ENCODE measurements around the gene MRPL20.
"Not testable (repeated sequence)": the region's sequence is repeated elsewhere in the genome, so short reads cannot be mapped to it uniquely, and the experiment has no call there.

The MRPL20 gene

DNA sequence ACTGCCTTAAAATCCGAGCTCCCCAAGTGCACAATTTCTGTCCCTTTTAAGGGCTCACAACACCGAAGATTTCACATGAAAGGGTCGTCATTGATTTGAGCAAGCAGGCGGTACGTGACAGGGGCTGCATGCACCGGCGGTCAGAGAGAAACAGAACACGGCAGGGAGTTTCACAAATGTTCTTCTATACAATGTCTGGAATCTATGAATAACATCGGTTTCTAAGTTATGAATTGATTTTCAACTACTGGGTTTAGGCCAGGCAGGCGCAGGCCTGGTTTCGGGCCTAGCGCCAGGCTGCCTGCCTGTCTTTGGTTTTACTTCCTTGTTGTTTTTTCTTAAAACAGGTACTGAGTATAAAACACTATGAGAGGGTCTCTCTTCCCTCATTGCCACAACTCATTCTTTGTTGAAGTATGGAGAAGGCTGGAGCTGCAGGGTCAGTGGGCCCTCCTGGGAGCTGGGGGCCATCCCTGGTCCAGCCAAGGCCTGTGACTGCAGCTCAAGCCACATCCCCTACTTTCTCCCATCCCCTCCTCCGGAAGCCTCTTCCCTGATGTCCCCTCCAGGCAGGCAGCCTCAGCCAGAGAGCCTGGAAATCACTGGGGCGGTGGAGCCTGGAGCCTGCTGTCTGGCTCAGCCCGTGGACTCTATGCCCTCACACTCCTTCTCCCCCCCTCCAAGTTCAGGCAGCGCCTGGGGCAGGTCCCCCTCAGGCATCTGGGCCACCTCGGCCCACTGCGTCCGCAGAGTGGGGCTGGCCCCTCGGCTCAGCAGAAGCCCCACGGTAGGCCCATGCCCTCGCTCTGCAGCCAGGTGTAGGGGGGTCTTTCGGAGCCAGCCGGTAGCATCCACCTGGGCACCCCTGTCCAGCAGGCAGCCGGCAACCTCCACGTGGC, 11.6 kb upstream of the MRPL20 start:
- no peak for DNase-seq (ENCODE audit: low read depth, low spot score)
- TF ChIP-seq YY1 (IDR thresholded peaks at IDR 0.05; ENCODE audit: insufficient read depth, insufficient read length) (no peak), ZNF274 (IDR thresholded peaks at IDR 0.05; ENCODE audit: low read depth, low read length) (no peak), SUZ12 (IDR thresholded peaks at IDR 0.05; ENCODE audit: extremely low read depth, insufficient read depth, insufficient read length) (no peak)
- Histone ChIP-seq H3K9ac (ENCODE audit: insufficient read length, low read depth) (peak overlapping the region; percentile 72), H3K4me3 (ENCODE audit: insufficient read length, low read depth) (no peak overlapping the region), H3K27me3 (ENCODE audit: insufficient read depth, insufficient read length) (no peaks in the 10 kb centered on the region), H3K9me3 (ENCODE audit: insufficient read depth, low read length) (no peaks in the 10 kb centered on the region), H3K36me3 (ENCODE audit: insufficient read depth, insufficient read length, low read length) (no peaks in the 10 kb centered on the region), H3K4me1 (ENCODE audit: insufficient read depth, insufficient read length) (peaks cover 21% of the 10 kb centered on the region)

DNA sequence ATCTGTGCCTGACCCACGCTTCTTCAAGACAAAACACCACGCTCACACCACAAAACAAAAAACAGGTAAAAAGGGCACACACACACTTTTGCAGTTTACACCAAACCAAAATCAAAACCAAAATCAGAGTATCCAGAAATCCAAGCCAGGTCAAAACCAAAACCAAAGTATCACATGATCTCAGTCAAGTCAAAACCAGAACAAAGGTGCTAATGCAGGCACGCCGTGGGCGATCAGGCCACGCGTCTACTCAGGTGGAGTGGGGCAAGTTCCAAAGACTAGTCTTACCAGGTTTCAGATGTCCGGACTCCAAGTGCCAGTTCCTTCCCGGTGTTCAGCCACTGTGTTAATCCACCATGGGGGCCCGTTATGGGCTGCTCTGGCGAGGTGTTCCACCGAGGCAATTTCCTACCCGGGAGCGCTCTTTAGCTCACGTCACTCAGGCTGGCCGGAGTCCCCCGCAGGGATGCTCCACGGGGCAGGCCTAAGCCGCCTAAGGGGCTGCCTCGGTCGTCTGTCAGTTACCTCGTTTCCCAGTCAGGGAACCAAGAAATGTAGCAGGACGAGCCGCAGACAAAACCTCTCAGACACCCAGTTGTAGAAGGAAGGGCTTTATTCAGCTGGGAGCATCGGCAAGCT, 10.9 kb upstream of the MRPL20 start:
- H3K4me1 ChIP-seq (ENCODE audit: insufficient read depth, insufficient read length) = peaks cover 21% of the 10 kb centered on the region
- H3K4me3 ChIP-seq (ENCODE audit: insufficient read length, low read depth); DNase-seq (ENCODE audit: low read depth, low spot score); H3K27me3 ChIP-seq (ENCODE audit: insufficient read depth, insufficient read length); H3K9ac ChIP-seq (ENCODE audit: insufficient read length, low read depth); H3K36me3 ChIP-seq (ENCODE audit: insufficient read depth, insufficient read length, low read length); H3K9me3 ChIP-seq (ENCODE audit: insufficient read depth, low read length): not testable (repeated sequence)

DNA sequence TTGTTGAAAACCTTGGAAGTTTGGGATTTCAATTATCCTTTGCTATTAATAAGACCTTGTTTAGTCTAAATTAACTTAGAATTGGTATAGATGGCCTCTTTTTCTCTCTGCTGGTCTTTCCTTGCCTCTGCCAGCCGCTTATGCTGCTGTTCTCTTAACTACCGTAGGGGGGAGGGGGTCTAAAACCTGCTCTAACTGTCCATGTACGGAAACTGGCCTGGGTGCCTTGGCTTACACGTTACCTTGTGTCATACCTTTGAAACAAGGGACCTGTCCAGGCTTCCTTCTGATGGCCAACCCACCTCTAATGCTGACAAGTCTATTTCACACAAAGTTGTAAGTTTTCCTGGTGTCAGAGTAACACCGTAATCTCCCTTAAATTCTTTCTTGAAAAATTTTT, 10.3 kb upstream of the MRPL20 start:
- not testable (repeated sequence) for H3K4me3 ChIP-seq (ENCODE audit: insufficient read length, low read depth); H3K27me3 ChIP-seq (ENCODE audit: insufficient read depth, insufficient read length); H3K9me3 ChIP-seq (ENCODE audit: insufficient read depth, low read length); H3K36me3 ChIP-seq (ENCODE audit: insufficient read depth, insufficient read length, low read length); H3K9ac ChIP-seq (ENCODE audit: insufficient read length, low read depth); DNase-seq (ENCODE audit: low read depth, low spot score)
- H3K4me1 ChIP-seq (ENCODE audit: insufficient read depth, insufficient read length) = peaks cover 21% of the 10 kb centered on the region

DNA sequence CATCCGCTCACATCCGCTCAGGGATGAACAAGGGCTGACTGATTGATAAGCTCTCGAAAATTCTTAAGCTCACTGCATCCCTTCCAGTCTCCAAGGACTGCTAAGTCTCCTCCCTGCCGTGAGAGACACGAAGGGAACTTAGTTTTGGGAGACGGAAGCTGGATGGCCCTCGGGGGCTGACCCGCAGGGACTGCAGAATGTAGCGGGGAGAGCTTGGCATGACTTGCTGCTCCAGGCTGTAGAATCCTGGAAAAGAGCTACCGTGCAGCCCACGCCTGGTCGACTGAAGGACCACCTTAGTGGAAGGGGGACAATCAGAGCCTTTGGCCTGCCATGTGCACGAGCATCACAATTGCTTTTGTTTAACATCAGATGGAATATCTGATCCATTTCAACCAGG, 8.7 kb upstream of the MRPL20 start:
- TF ChIP-seq ZNF274 (IDR thresholded peaks at IDR 0.05; ENCODE audit: low read depth, low read length) (no peak), YY1 (IDR thresholded peaks at IDR 0.05; ENCODE audit: insufficient read depth, insufficient read length) (no peak), SUZ12 (IDR thresholded peaks at IDR 0.05; ENCODE audit: extremely low read depth, insufficient read depth, insufficient read length) (no peak)
- H3K9ac ChIP-seq (ENCODE audit: insufficient read length, low read depth) = no peak overlapping the region
- H3K9me3 ChIP-seq (ENCODE audit: insufficient read depth, low read length) = peaks cover 20% of the 10 kb centered on the region; the same call in 1 of the 2 replicates
- peaks cover 2% of the 10 kb centered on the region for H3K36me3 ChIP-seq (ENCODE audit: insufficient read depth, insufficient read length, low read length)
- no peaks in the 10 kb centered on the region for H3K27me3 ChIP-seq (ENCODE audit: insufficient read depth, insufficient read length)
- no peak overlapping the region for H3K4me3 ChIP-seq (ENCODE audit: insufficient read length, low read depth)
- DNase-seq (ENCODE audit: low read depth, low spot score) = no peak
- H3K4me1 ChIP-seq (ENCODE audit: insufficient read depth, insufficient read length) = peaks cover 17% of the 10 kb centered on the region

DNA sequence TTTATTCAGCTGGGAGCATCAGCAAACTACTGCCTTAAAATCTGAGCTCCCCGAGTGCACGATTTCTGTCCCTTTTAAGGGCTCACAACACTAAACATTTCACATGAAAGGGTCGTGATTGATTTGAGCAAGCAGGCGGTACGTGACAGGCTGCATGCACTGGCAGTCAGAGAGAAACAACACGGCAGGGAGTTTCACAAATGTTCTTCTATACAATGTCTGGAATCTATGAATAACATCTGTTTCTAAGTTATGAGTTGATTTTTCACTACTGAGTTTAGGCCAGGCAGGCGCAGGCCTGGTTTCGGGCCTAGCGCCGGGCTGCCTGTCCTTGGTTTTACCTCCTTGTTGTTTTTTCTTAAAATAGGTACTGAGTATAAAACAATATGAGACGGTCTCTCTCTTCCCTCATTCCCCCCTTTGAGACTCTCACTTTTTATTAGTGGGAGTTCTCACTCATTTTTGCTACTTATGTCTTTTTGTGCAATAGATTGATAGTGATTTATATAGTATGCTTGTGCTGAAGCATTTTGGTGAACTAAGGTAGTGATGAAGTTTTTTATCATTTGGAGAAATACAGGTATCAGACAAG, 5.3 kb upstream of the MRPL20 start:
- H3K4me3 ChIP-seq (ENCODE audit: insufficient read length, low read depth); DNase-seq (ENCODE audit: low read depth, low spot score); H3K9ac ChIP-seq (ENCODE audit: insufficient read length, low read depth); H3K4me1 ChIP-seq (ENCODE audit: insufficient read depth, insufficient read length); H3K27me3 ChIP-seq (ENCODE audit: insufficient read depth, insufficient read length): not testable (repeated sequence)
- peaks cover 20% of the 10 kb centered on the region; the same call in 1 of the 2 replicates for H3K9me3 ChIP-seq (ENCODE audit: insufficient read depth, low read length)
- H3K36me3 ChIP-seq (ENCODE audit: insufficient read depth, insufficient read length, low read length) = peaks cover 11% of the 10 kb centered on the region

DNA sequence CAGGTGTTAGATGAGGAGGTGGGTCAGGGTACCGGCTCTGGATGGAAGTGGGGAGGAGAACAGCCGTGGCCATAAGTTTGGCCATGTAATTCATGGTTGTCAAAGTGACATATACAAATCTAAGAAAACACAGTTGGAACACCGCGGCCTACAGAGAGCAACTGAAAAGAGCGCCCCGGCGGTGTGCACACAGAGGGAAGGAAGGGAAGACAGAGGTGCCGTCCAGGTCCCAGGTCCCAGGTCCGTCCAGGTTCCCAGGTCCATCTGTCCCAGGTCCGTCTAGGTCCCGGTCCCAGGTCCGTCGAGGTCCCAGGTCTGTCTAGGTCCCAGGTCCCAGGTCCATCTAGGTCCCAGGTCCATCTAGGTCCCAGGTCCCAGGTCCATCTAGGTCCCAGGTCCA, 4.5 kb upstream of the MRPL20 start:
- Histone ChIP-seq H3K9ac (ENCODE audit: insufficient read length, low read depth) (no peak overlapping the region), H3K9me3 (ENCODE audit: insufficient read depth, low read length) (peaks cover 20% of the 10 kb centered on the region; the same call in 1 of the 2 replicates), H3K36me3 (ENCODE audit: insufficient read depth, insufficient read length, low read length) (peaks cover 13% of the 10 kb centered on the region), H3K4me3 (ENCODE audit: insufficient read length, low read depth) (no peak overlapping the region), H3K27me3 (ENCODE audit: insufficient read depth, insufficient read length) (no peaks in the 10 kb centered on the region), H3K4me1 (ENCODE audit: insufficient read depth, insufficient read length) (peaks cover 6% of the 10 kb centered on the region)
- no peak for DNase-seq (ENCODE audit: low read depth, low spot score)
- TF ChIP-seq SUZ12 (IDR thresholded peaks at IDR 0.05; ENCODE audit: extremely low read depth, insufficient read depth, insufficient read length) (no peak), YY1 (IDR thresholded peaks at IDR 0.05; ENCODE audit: insufficient read depth, insufficient read length) (no peak), ZNF274 (IDR thresholded peaks at IDR 0.05; ENCODE audit: low read depth, low read length) (no peak)

DNA sequence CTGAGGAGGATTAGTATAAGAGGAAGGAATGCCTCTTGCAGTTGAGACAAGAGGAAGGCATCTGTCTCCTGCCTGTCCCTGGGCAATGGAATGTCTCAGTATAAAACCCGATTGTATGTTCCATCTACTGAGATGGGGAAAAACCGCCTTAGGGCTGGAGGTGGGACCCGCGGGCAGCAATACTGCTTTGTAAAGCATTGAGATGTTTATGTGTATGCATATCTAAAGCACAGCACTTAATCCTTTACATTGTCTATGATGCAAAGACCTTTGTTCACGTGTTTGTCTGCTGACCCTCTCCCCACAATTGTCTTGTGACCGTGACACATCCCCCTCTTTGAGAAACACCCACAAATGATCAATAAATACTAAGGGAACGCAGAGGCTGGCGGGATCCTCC, 3.1 kb upstream of the MRPL20 start:
- H3K4me3 ChIP-seq (ENCODE audit: insufficient read length, low read depth); H3K9ac ChIP-seq (ENCODE audit: insufficient read length, low read depth): not testable (repeated sequence)

More for the DNA sequence above, 3.1 kb upstream of the MRPL20 start:
- Histone ChIP-seq H3K36me3 (ENCODE audit: insufficient read depth, insufficient read length, low read length) (peaks cover 27% of the 10 kb centered on the region), H3K9me3 (ENCODE audit: insufficient read depth, low read length) (peaks cover 20% of the 10 kb centered on the region; the same call in 1 of the 2 replicates)
- not testable (repeated sequence) for DNase-seq (ENCODE audit: low read depth, low spot score); H3K27me3 ChIP-seq (ENCODE audit: insufficient read depth, insufficient read length); H3K4me1 ChIP-seq (ENCODE audit: insufficient read depth, insufficient read length)
